Measurements from ENCODE around the gene LAMTOR5. TPM values are rescaled to one million over a fixed set of nuclear protein-coding genes. Genes with fewer than 3 reads are reported as not detected.

LAMTOR5 gene
- total and polyA plus RNA-seq, 8 donors: 29.0 to 159 (median 46.4) TPM

- TF ChIP-seq CTCF (IDR thresholded peaks at IDR 0.05): no peak
- H3K27me3 ChIP-seq: no peaks in the 10 kb centered on the region
- FAIRE-seq (no peak), DNase-seq (no peak), ATAC-seq (peak in 1 of 4 donors; percentile 34)
- no peaks in the 10 kb centered on the region for H3K4me1 ChIP-seq
- H3K9me3 ChIP-seq: no peaks in the 10 kb centered on the region
- no peak overlapping the region for H3K4me3 ChIP-seq
- no peaks in the 10 kb centered on the region for H3K36me3 ChIP-seq
- intact Hi-C loops (cut with DNase I): no loop called here
- H3K27ac ChIP-seq: no peak overlapping the region
- WGBS, 2 donors: 90 to 93% methylated on average over 19 of the region's 19 CpGs
Measured at GRCh38 chr1:110384581-110385321, 22.7 kb downstream of the LAMTOR5 start.

GRCh38 chr1:110383251-110383990 is 24.1 kb downstream of the LAMTOR5 start:
- H3K27ac ChIP-seq: no peak overlapping the region
- no peak for ATAC-seq
- 75 to 79% methylated on average over 5 of the region's 5 CpGs for WGBS, 2 donors
- H3K9me3 ChIP-seq: no peaks in the 10 kb centered on the region
- FAIRE-seq: no peak
- no peak overlapping the region for H3K4me3 ChIP-seq
- no peak for DNase-seq
- no peaks in the 10 kb centered on the region for H3K27me3 ChIP-seq
- H3K36me3 ChIP-seq: no peaks in the 10 kb centered on the region
- intact Hi-C loops (cut with DNase I): no loop called here
- H3K4me1 ChIP-seq: no peaks in the 10 kb centered on the region
- no peak for TF ChIP-seq CTCF (IDR thresholded peaks at IDR 0.05)

GRCh38 chr1:110380672-110381283 is 26.7 kb downstream of the LAMTOR5 start:
- ATAC-seq: no peak
- no peak for FAIRE-seq

GRCh38 chr1:110375490-110375889 is 32.0 kb downstream of the LAMTOR5 start:
- 97 to 100% methylated on average over 1 of the region's 1 CpG for WGBS, 2 donors
- ATAC-seq: no peak
- intact Hi-C loops (cut with DNase I): no loop called here
- H3K9me3 ChIP-seq: no peaks in the 10 kb centered on the region
- TF ChIP-seq CTCF (IDR thresholded peaks at IDR 0.05): no peak
- FAIRE-seq: no peak
- no peaks in the 10 kb centered on the region for H3K27me3 ChIP-seq
- no peaks in the 10 kb centered on the region for H3K4me1 ChIP-seq
- H3K4me3 ChIP-seq: no peak overlapping the region
- DNase-seq: no peak
- no peak overlapping the region for H3K27ac ChIP-seq
- peaks cover 0 to 5% (median 5%) of the 10 kb centered on the region in 3 donors for H3K36me3 ChIP-seq

More at GRCh38 chr1:110380672-110381283, 26.7 kb downstream of the LAMTOR5 start:
- intact Hi-C loops (cut with DNase I): no loop called here
- H3K9me3 ChIP-seq: no peaks in the 10 kb centered on the region
- peaks cover 0 to 5% (median 0%) of the 10 kb centered on the region in 3 donors for H3K36me3 ChIP-seq
- H3K27me3 ChIP-seq: no peaks in the 10 kb centered on the region
- no peak overlapping the region for H3K27ac ChIP-seq
- DNase-seq: no peak
- TF ChIP-seq CTCF (IDR thresholded peaks at IDR 0.05): no peak
- WGBS, 2 donors: 83% methylated on average over 10 of the region's 10 CpGs
- H3K4me1 ChIP-seq: no peaks in the 10 kb centered on the region
- no peak overlapping the region for H3K4me3 ChIP-seq

Data from pancreas (tissue), 10 donors.